ENCODE data around the gene PAOX. TPM values are rescaled to one million over a fixed set of nuclear protein-coding genes. Genes with fewer than 3 reads are reported as not detected.

The PAOX gene
- total and polyA plus RNA-seq, 2 of the 13 experiments (the other 11 are each of a cell fraction or from before 2014, with no cell fraction given) = 0.49 to 0.77 TPM

DNA sequence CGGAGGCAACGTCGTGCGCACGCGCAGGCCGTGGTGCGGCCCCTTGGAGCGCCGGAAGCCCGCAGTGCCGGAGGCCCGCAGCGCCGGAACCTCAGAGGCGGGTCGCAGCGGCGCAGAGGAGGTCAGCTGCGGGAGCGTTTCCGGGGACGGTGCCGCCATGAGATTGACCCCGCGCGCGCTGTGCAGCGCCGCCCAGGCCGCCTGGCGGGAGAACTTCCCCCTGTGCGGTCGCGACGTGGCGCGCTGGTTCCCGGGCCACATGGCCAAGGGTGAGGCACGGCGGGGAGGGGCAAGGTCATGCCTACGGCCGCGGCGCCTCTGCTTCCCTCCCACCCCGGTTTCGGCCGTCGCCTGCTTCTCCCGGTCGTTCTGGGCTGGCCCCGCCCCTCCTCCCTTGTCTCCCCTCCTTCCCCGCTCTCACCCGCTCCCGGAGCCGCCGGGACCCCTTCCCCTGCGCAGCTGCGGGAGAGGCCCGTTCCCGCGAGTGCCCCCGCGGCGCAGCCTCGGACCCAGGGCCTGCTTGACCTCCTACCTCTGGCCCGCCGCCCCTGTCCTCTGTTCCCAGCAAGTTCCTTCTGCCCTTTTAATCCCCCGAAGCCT lies 15.1 kb downstream of the PAOX start, which contains the start of gene MTG1 (continued):
- TF ChIP-seq, protein P1, sequence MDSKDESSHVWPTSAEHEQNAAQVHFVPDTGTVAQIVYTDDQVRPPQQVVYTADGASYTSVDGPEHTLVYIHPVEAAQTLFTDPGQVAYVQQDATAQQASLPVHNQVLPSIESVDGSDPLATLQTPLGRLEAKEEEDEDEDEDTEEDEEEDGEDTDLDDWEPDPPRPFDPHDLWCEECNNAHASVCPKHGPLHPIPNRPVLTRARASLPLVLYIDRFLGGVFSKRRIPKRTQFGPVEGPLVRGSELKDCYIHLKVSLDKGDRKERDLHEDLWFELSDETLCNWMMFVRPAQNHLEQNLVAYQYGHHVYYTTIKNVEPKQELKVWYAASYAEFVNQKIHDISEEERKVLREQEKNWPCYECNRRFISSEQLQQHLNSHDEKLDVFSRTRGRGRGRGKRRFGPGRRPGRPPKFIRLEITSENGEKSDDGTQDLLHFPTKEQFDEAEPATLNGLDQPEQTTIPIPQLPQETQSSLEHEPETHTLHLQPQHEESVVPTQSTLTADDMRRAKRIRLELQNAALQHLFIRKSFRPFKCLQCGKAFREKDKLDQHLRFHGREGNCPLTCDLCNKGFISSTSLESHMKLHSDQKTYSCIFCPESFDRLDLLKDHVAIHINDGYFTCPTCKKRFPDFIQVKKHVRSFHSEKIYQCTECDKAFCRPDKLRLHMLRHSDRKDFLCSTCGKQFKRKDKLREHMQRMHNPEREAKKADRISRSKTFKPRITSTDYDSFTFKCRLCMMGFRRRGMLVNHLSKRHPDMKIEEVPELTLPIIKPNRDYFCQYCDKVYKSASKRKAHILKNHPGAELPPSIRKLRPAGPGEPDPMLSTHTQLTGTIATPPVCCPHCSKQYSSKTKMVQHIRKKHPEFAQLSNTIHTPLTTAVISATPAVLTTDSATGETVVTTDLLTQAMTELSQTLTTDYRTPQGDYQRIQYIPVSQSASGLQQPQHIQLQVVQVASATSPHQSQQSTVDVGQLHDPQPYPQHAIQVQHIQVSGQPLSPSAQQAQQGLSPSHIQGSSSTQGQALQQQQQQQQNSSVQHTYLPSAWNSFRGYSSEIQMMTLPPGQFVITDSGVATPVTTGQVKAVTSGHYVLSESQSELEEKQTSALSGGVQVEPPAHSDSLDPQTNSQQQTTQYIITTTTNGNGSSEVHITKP (CRISPR knock-in tag; IDR thresholded peaks at IDR 0.05; ENCODE audit: low read depth) = no peak
- peak; percentile 85; the same call in 1 of the 2 replicates for TF ChIP-seq ZNF782 (CRISPR knock-in tag; IDR thresholded peaks at IDR 0.05; ENCODE audit: borderline replicate concordance)
- peak; percentile 97; the same call in 1 of the 2 replicates for TF ChIP-seq ZFP82 (CRISPR knock-in tag; IDR thresholded peaks at IDR 0.05; ENCODE audit: borderline replicate concordance)
- peak; percentile 72; the same call in 1 of the 2 replicates for TF ChIP-seq ZFP41 (CRISPR knock-in tag; IDR thresholded peaks at IDR 0.05; ENCODE audit: borderline replicate concordance)
- no peak for TF ChIP-seq HDAC6 (IDR thresholded peaks at IDR 0.05; ENCODE audit: low read depth, low read length)
- peak; percentile 85 for TF ChIP-seq ZNF615 (CRISPR knock-in tag; IDR thresholded peaks at IDR 0.05; ENCODE audit: borderline replicate concordance)
- peak; percentile 80 for TF ChIP-seq XRCC5 (optimal IDR thresholded peaks at IDR 0.05; ENCODE audit: low read length)
- no peak for TF ChIP-seq HMGA1 (CRISPR knock-in tag; conservative IDR thresholded peaks at IDR 0.05)
- peak; percentile 11; the same call in 1 of the 2 replicates for TF ChIP-seq CREB1 (IDR thresholded peaks at IDR 0.05)
- no peak for TF ChIP-seq CREB1 (CRISPR knock-in tag; IDR thresholded peaks at IDR 0.05)
- no peak for TF ChIP-seq REL (CRISPR knock-in tag; conservative IDR thresholded peaks at IDR 0.05)
- TF ChIP-seq ZNF24 (IDR thresholded peaks at IDR 0.05) = no peak
- peak; percentile 95 for TF ChIP-seq PHF20 (CRISPR knock-in tag; IDR thresholded peaks at IDR 0.05)
- peak; percentile 73; the same call in 1 of the 2 replicates for TF ChIP-seq MED13 (CRISPR knock-in tag; IDR thresholded peaks at IDR 0.05)
- peak; percentile 89; the same call in 1 of the 2 replicates for TF ChIP-seq ZNF550 (CRISPR knock-in tag; IDR thresholded peaks at IDR 0.05; ENCODE audit: borderline replicate concordance)
- TF ChIP-seq, protein P2, sequence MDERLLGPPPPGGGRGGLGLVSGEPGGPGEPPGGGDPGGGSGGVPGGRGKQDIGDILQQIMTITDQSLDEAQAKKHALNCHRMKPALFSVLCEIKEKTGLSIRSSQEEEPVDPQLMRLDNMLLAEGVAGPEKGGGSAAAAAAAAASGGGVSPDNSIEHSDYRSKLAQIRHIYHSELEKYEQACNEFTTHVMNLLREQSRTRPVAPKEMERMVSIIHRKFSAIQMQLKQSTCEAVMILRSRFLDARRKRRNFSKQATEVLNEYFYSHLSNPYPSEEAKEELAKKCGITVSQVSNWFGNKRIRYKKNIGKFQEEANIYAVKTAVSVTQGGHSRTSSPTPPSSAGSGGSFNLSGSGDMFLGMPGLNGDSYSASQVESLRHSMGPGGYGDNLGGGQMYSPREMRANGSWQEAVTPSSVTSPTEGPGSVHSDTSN (CRISPR knock-in tag; IDR thresholded peaks at IDR 0.05) = no peak
- TF ChIP-seq ZFP37 (CRISPR knock-in tag; IDR thresholded peaks at IDR 0.05; ENCODE audit: borderline replicate concordance) = no peak
- TF ChIP-seq RFX5 (IDR thresholded peaks at IDR 0.05; ENCODE audit: low read depth, low read length) = no peak
- TF ChIP-seq ZNF264 (CRISPR knock-in tag; IDR thresholded peaks at IDR 0.05) = 0 out of 2 replicates have a peak, but pooled peaks have one; percentile 43
- no peak for TF ChIP-seq SSRP1 (CRISPR knock-in tag; IDR thresholded peaks at IDR 0.05)
- TF ChIP-seq U2AF2 (IDR thresholded peaks at IDR 0.05; ENCODE audit: low read depth, low read length) = no peak
- peak; percentile 86; the same call in 1 of the 2 replicates for TF ChIP-seq ZNF709 (CRISPR knock-in tag; IDR thresholded peaks at IDR 0.05)
- no peak for TF ChIP-seq NFIB (CRISPR knock-in tag; IDR thresholded peaks at IDR 0.05; ENCODE audit: borderline replicate concordance)
- TF ChIP-seq IKZF4 (CRISPR knock-in tag; IDR thresholded peaks at IDR 0.05; ENCODE audit: borderline replicate concordance, low read depth, not compliant biosample characterization) = peak; percentile 82

Data from HepG2 (cell line).